Mucosa of rectum (tissue), 2 donors: ENCODE measurements around the gene ARMC9.

Source experiments
- H3K27ac ChIP-seq, 2 donors: one replicate each; pipeline ENCODE4 v1.7.0; 2013; ENCODE audit warnings: inconsistent platforms in 2 of 2, low read depth in 2 of 2, low read length in 2 of 2
- H3K27me3 ChIP-seq, 2 donors: one replicate each; pipeline ENCODE4 v1.7.0; 2013; ENCODE audit warnings: low read length in 2 of 2; ENCODE audit not compliant: control insufficient read depth in 2 of 2, insufficient read depth in 2 of 2
- H3K36me3 ChIP-seq, 2 donors: one replicate each; pipeline ENCODE4 v1.7.0; 2013; ENCODE audit warnings: low read length in 2 of 2; ENCODE audit not compliant: control insufficient read depth in 2 of 2, insufficient read depth in 2 of 2
- H3K4me1 ChIP-seq, 2 donors: one replicate each; pipeline ENCODE4 v1.7.0; 2013; ENCODE audit warnings: low read length in 2 of 2, mild to moderate bottlenecking in 1 of 2; ENCODE audit not compliant: control insufficient read depth in 2 of 2, insufficient read depth in 2 of 2
- H3K4me3 ChIP-seq, 2 donors: one replicate each; pipeline ENCODE4 v1.7.0; 2013; ENCODE audit warnings: low read length in 2 of 2
- H3K9ac ChIP-seq, 2 donors: one replicate each; pipeline ENCODE4 v1.7.0; 2013; ENCODE audit warnings: low read length in 2 of 2, low read depth in 1 of 2, mild to moderate bottlenecking in 1 of 2
- H3K9me3 ChIP-seq, 2 donors: one replicate each; pipeline ENCODE4 v1.7.0; 2013; ENCODE audit warnings: low read length in 2 of 2; ENCODE audit not compliant: control insufficient read depth in 2 of 2
- donor health status: healthy.
- donor health status: Normal muscosa, but diverticular disease.

ARMC9 gene

GRCh38 chr2:231334981-231335380, 136.6 kb downstream of the ARMC9 start:
- Histone ChIP-seq H3K27me3 (no peaks in the 10 kb centered on the region), H3K4me1 (no peaks in the 10 kb centered on the region), H3K9ac (no peak overlapping the region), H3K36me3 (peaks cover 0 to 5% of the 10 kb centered on the region in 2 donors), H3K9me3 (no peaks in the 10 kb centered on the region), H3K27ac (no peak overlapping the region), H3K4me3 (no peak overlapping the region)

- Histone ChIP-seq H3K36me3 (peaks cover 0 to 5% of the 10 kb centered on the region in 2 donors), H3K4me1 (no peaks in the 10 kb centered on the region), H3K27ac (no peak overlapping the region), H3K27me3 (no peaks in the 10 kb centered on the region), H3K9ac (no peak overlapping the region), H3K4me3 (no peak overlapping the region), H3K9me3 (no peaks in the 10 kb centered on the region)
These were observed 137.2 kb downstream of the ARMC9 start for GRCh38 chr2:231335591-231335990.

- no peaks in the 10 kb centered on the region for H3K27me3 ChIP-seq
- H3K9me3 ChIP-seq, result no peaks in the 10 kb centered on the region
- H3K36me3 ChIP-seq, result peaks cover 0 to 5% of the 10 kb centered on the region in 2 donors
- H3K4me3 ChIP-seq, result no peak overlapping the region
- no peaks in the 10 kb centered on the region for H3K4me1 ChIP-seq
- H3K27ac ChIP-seq, result no peak overlapping the region
- no peak overlapping the region for H3K9ac ChIP-seq
These were observed 137.8 kb downstream of the ARMC9 start for GRCh38 chr2:231336236-231336635.

GRCh38 chr2:231336700-231337099, 138.3 kb downstream of the ARMC9 start:
- Histone ChIP-seq H3K27ac (no peak overlapping the region), H3K27me3 (no peaks in the 10 kb centered on the region), H3K4me1 (no peaks in the 10 kb centered on the region), H3K4me3 (no peak overlapping the region), H3K9me3 (no peaks in the 10 kb centered on the region), H3K9ac (no peak overlapping the region), H3K36me3 (peaks cover 0 to 5% of the 10 kb centered on the region in 2 donors)

- Histone ChIP-seq H3K4me3 (no peak overlapping the region), H3K36me3 (peaks cover 0 to 5% of the 10 kb centered on the region in 2 donors), H3K27ac (no peak overlapping the region), H3K4me1 (no peaks in the 10 kb centered on the region), H3K9me3 (no peaks in the 10 kb centered on the region), H3K27me3 (no peaks in the 10 kb centered on the region), H3K9ac (no peak overlapping the region)
These were observed 139.7 kb downstream of the ARMC9 start for GRCh38 chr2:231337807-231338759.

GRCh38 chr2:231339316-231339715, 140.9 kb downstream of the ARMC9 start:
- H3K27ac ChIP-seq, result no peak overlapping the region
- H3K4me1 ChIP-seq, result no peaks in the 10 kb centered on the region
- no peaks in the 10 kb centered on the region for H3K9me3 ChIP-seq
- H3K27me3 ChIP-seq, result no peaks in the 10 kb centered on the region
- no peak overlapping the region for H3K9ac ChIP-seq
- H3K36me3 ChIP-seq, result no peaks in the 10 kb centered on the region
- H3K4me3 ChIP-seq, result no peak overlapping the region

GRCh38 chr2:231341100-231341499, 142.7 kb downstream of the ARMC9 start:
- Histone ChIP-seq H3K9ac (no peak overlapping the region), H3K4me3 (no peak overlapping the region), H3K27ac (no peak overlapping the region)

GRCh38 chr2:231342061-231342711, 143.8 kb downstream of the ARMC9 start:
- Histone ChIP-seq H3K9me3 (no peaks in the 10 kb centered on the region), H3K4me3 (no peak overlapping the region), H3K27me3 (no peaks in the 10 kb centered on the region), H3K9ac (peak overlapping the region in 1 of 2 donors; percentile 24), H3K27ac (peak overlapping the region; percentile 15 to 23), H3K4me1 (peaks cover 0 to 1% of the 10 kb centered on the region in 2 donors), H3K36me3 (no peaks in the 10 kb centered on the region)

More at GRCh38 chr2:231341100-231341499, 142.7 kb downstream of the ARMC9 start:
- Histone ChIP-seq H3K27me3 (no peaks in the 10 kb centered on the region), H3K36me3 (no peaks in the 10 kb centered on the region), H3K4me1 (no peaks in the 10 kb centered on the region), H3K9me3 (no peaks in the 10 kb centered on the region)

- H3K27ac ChIP-seq, result peak overlapping the region; percentile 21 to 23
- no peaks in the 10 kb centered on the region for H3K9me3 ChIP-seq
- H3K9ac ChIP-seq, result no peak overlapping the region
- peaks cover 0 to 4% of the 10 kb centered on the region in 2 donors for H3K4me1 ChIP-seq
- no peaks in the 10 kb centered on the region for H3K27me3 ChIP-seq
- H3K4me3 ChIP-seq, result no peak overlapping the region
- no peaks in the 10 kb centered on the region for H3K36me3 ChIP-seq
These were observed 144.7 kb downstream of the ARMC9 start for GRCh38 chr2:231343006-231343710.

- Histone ChIP-seq H3K27me3 (no peaks in the 10 kb centered on the region), H3K4me3 (no peak overlapping the region), H3K36me3 (no peaks in the 10 kb centered on the region), H3K9me3 (no peaks in the 10 kb centered on the region), H3K9ac (no peak overlapping the region), H3K4me1 (peaks cover 0 to 4% of the 10 kb centered on the region in 2 donors), H3K27ac (no peak overlapping the region)
These were observed 145.6 kb downstream of the ARMC9 start for GRCh38 chr2:231343988-231344387.
